ENCODE measurements around the gene NUDT14.

Gene NUDT14

DNA sequence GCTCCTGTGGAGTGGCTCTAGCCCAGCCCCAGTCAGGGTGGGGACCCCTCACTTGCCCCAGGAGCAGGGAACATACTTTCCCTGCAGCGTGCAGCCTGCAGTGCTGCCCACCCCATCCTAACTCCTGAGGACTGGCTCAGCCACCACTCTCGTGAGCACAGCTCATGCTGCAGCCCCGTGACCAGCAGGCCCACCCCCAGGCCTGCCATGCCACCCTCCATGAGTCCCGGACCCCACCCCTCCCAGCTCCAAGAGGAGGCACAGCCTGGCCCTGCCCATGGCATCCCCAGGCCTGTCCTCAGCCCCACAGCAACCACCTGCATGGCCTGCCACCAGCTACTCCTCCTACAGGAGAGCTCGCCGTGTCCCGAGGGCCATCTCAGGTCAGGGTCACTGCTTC is 8.6 kb downstream of the NUDT14 start:
- DNase-seq = no peak

DNA sequence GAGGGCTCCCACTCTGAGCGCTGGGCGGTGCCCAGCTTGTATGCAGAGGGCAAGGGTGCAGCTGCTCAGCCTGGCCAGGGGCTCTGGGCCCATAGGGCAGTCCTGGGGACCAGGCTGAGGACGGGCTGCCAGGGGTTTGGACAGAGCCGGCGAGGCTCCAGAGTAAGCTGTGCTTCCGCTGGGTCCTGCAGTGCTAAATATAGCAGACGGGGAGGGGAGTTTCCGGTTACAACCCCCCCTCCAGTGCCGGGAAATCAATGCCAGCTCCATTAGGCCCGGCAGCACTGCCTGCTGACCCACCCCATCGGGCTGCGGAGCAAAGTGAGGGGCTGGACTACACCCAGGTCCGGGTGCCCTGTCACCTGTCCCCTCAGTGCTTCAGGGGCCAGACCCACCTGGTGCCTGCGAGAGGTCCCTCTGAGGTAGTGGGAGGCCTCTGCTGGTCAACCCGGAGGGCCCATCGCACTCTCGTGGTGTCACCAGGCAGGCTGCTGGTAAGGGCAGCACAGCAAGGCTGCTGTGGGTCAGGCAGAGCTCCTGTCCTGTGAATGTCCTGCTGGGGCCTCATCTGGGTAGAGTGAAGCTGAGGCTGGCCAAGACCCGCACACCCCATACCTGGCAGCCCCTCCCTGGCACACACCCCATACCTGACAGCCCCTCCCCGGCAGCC is 10.0 kb downstream of the NUDT14 start:
- no peak for DNase-seq

DNA sequence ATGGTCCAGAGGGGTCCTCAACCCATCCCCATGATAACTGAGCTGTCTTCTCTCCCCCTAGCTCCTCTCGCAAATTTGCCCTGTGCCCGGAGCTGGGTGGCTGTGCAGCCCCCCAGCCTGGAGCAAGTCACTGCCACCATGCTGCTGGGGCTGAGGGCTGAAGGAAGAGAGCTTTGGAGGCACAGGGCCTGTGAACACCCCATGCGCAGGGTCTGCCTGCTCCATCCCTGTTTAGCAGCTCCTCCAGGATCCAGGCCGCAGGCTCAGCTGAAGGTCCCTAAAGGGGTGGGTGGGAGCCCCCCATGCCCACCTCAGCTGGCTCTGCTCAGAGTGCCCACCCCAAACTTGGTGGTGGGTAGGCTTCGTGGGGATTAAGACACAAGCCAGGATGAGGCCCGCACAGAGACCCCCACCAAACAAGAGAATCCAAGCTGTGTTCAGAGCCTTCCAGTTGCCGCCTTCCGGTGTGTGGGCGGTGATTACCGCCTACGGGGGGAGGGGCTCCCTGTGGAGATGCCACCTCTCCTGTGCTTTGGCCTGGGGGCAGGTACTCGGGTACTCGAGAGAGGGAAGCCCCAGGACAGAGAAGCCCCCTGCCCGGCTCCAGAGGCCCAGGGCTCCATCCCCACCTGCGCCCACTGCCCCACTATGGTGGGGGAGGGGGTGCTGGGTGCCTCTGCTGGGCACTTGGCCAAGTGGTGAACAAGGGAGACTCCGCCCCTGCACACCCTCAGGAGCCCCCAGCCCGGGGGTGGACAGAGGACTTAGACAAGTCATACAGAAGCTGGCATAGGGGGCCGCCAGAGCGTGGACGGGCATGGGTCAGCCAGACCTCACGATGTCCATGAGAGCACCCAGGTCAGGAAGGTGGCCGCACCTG is 11.1 kb downstream of the NUDT14 start:
- DNase-seq = no peak

DNA sequence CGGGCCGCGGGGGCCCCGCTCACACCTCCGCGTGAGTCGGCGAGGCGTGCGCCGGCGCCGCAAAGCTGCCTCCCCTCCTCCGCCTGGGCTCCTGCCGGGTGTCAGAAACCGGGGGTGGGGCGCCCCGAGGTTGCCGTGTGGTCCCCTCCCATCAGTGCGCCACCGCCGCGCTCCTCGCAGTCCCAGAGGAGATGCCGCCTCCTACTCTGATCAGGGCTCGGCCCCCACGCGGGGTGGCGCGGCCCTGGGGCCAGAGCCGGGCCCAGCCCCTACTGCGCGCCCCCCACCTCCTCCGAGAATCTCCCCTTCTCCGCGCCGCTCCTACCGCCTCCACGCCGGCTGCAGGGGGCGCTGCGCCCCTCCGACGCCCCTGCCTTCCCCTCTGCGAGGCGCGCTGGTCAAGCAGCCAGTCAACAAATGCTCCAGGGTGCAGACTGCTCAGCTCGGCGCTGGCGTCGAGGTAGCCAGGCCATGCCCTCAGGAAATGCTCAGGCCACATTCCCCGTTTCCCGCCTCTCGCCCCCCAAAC is 12.1 kb downstream of the NUDT14 start:
- DNase-seq = peak; percentile 14

DNA sequence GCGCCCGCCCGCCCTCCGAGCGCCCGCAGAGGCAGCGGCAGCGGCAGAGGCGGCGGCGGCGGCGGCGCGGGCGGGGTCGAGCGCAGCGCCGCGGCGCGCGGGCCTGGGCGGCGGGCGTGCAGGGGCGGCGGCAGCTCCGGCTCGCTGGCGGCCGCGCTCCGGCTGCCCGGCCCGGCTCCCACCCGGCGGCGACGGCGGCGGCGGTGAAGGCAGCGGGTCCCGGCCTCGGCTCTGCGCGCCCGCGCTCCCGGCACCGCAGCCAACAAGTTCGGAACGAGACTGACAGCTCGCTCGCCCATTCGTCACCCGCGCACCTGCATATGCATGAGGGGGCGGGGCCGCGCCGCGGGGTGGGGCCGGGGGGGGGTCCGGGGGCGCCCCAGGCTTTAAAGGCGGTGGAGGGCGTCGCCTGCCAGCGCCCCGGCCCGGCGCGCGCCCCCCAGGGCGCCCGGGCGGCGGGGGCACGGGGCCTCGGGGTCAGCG is 12.6 kb downstream of the NUDT14 start, which contains the start of gene JAG2:
JAG2 (minus strand) TSS at position 281 of the 483 bp plus-strand sequence. CDS start 356 bp downstream, outside the sequence.
- DNase-seq = peak; percentile 36

DNA sequence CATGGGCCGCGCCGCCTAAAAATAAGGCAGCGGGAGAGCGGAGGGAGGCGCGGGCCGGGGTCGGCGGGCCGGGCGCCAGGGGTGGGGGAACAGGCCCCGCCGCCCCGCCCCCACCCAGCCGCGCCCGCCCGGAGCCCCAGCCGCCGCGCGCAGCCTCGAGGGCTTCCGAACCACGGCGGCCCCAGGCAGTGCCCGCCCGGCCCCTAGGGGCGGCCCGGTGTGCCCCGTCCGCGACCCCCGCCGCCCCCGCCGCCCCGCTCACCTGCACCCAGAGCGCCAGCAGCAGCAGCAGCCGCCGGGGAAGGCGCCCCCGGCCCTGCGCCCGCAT is 13.1 kb downstream of the NUDT14 start:
- DNase-seq = no peak

DNA sequence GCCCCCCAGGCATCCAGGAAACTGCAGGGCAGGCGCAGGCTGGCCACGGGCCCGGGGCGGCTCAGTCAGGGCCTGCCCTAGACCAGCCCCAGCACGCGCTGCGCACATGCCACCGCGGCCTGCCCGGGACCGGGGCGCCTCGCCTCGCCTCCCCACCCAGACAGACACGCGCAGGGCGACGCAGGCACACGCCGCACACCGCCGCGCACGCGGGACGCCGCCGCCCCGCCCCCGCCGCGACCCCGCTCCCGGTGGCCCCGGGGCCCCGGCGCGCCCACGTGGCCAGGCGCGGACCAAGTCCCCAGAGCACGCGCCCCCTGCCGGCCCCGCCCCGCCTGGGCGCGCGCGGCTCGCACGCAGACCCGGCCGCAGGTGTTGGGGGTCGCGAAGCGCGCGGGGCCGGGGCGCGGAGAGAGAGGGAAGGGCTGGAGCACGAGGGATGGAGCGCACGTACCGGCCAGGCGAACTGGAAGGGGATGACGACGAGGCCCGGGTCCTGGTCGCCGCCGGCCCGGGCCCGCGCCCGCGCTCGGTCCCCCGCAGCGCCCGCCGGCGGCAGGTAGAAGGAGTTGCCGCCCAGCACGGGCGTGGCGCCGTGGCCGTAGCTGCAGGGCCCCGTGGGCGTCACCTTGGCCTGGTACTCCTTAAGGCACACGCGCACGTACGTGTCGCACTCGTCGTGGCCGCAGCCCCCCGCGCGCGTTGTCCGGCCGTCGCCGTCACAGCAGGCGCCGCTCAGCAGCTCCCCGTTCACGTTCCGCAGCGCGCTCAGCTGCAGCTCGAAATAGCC is 13.6 kb downstream of the NUDT14 start:
- DNase-seq = no peak

DNA sequence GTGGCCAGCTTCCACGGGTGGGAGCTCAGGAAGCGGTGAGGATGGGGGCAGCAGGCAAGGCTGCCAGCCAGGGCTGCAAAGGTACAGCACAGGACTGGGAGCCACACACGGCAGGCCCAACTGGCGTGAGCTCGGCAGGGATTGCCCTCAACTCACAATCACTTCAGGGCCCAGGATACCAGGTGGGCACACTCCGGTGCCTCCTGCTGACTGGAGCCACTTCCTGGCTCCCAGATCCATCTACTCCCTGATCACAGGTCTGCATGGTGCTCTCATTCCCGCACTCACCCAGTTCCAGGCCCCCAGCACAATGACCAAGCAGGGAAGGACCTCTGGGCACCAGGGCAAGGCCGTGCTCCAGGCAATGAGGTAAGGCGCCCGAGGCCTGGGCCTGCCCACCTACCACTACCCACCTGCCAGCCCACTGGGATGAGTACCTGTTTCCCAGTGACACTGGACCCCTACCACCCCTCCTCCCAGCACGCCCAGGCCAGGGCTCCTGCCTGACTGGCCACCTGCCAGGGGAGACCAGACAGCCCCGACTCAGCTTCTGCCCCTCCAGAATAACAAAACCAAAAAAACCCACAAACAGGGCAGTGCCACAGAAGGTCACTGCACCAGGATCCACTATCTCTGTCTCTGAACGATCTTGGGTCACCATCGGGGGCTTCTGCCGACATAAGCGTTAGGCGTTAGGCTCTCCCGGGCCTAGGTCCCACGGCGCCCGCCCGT is 14.4 kb downstream of the NUDT14 start:
- no peak for DNase-seq

DNA sequence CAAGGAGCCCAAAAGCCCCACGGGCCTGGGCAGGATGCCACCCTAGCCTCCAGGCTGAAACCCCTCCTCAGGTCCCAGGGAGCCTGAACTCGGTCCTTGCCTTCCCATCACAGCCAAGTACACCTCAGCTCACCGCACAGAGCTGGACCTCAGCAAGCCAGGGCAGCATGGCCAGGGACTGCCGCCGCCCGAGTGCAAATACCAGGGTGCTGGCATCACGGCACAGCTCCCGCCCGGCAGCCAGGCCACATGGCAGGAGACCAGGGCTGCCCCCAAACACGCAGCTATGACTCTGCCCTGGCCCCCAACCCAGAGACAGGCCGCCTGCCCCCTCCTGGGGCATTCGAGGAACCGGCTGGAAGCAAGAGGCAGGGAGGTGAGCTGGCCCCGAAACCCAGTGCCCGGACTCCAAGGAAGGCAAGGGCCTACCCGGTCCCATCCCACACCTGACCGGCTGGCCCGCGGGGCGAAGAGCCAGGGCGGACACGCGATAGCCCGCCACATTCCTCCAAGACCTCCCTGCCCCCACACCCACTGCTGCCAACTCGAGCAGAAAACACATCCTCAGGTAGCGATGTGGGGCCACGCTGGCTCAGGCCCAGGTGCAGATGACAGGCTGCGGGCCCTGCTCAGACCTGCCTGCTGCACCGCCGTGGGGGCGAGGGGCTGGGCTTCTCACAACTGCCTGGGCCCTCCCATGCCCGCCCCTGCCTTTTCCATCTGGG is 15.2 kb downstream of the NUDT14 start:
- no peak for DNase-seq

DNA sequence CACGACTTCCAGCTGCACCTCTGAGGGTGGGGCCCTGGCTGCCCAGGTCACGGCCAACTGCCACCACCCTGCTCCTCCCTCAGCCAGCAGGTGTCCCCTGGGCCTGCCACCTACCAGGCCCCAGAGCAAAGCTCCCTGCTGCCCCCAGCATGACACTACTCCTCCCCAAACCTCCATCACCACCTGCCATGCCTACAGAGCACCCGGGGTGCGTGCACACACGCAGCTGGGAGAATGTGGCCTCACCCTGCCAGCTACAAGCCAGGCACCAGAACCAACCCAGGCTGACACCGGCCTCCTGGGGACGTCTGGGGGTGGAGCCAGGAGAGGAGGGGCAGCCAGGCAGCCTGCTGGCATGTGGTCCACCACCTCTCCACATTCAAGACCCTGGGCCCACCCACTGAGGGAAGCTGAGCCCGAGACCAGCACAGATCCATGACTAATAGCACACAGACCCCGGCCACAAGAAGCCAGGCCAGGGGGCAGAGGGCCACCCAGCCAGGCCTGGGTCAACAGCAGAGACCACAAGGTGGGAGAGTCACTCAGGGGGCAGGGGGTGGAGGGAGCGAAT is 15.9 kb downstream of the NUDT14 start:
- no peak for DNase-seq

DNA sequence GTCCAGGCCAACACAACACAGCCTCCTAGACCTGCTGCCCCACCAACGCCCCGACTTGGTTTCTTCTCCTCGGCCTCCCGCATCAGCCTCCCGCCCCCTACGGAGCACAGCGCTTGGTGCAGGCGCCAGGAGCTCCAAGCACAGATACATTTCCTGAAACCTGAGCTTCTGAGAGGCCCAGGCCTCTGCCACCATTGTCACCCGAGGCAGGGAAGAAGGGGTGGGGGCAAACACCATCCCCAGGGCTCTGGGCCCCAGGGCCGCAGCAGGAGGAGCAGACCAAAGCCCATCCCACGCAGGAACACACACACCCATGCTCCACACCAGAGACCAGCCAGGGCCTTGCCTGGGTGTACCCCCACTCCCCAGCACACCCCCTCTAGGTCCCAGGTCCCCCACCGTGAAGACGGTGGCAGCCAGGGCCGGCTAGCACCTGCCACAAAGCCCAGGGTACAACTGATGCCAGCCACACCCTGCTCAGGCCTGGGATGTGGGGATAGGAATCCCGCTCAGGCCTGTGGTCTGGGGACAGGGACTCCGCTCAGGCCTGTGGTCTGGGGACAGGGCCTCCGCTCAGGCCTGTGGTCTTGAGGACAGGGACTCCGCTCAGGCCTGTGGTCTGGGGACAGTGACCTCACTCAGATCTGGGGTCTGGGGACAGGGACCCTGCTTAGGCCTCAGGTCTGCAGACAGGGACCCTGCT is 17.9 kb downstream of the NUDT14 start:
- no peak for DNase-seq

DNA sequence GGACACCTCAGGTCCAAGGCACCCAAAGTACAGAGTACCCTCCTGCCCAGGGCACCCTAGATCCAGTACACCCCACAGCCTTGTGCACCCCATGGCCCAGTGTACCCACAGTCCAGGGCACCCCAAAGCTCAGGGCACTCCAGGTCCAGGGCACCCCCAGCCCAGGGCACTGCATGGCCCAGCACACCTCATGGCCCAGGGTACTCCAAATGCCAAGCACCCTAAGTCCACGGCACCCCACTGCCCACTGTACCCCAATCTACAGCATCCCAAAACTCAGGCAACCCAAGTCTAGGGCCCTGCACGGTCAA is 18.5 kb downstream of the NUDT14 start:
- no peak for DNase-seq

DNA sequence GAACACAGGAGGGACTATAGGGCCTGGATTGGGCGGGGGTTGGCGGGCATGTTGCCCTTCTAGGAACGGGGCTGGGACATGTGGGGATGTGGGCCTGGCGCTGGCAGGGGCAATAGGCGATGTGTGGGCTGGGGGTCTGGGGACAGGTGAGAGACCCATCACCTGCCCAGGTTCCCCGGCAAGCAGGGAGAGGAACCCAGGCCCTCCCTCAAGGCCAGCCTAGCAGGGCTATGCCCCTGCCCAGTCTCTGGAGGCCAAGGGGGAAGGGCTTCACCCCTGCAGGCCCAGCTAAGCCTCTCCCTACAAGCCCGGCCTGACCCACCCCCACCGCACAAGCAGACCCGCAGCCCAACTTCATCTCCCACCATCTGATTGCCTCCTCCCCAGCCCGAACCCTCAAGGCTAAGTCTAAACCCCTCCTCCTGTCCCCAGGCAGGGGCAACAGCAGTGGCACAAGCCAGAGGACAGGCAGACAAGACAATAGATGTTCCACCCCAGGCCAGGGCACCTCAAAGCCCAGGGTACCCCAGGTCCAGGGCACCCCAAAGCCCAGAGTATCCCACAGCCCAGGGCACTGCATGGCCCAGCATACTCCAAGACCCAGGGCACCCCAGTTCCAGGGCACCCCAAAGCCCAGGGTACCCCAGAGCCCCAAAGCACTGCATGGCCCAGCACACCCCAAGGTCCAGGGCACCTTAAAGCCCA is 19.0 kb downstream of the NUDT14 start:
- DNase-seq = no peak

DNA sequence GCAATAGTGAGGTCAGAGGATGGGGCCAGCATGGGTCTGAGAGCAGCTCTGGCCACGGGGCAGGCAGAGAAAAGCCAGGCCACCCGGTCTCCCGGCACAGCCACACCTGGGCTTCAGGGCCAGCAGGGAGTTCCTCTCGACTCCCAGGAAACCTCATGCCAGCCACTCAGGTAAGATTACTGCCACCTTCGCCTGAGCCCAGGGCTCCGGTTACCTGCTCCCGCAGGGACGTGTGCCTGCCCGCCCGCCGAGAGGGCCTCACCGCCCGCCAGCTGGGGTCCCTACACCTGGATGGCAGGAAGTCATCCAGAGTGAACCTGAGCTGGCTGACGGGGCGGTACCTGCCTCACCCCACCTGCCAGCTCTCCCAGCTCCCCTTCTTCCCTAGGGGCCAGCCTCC is 19.8 kb downstream of the NUDT14 start:
- DNase-seq = no peak

DNA sequence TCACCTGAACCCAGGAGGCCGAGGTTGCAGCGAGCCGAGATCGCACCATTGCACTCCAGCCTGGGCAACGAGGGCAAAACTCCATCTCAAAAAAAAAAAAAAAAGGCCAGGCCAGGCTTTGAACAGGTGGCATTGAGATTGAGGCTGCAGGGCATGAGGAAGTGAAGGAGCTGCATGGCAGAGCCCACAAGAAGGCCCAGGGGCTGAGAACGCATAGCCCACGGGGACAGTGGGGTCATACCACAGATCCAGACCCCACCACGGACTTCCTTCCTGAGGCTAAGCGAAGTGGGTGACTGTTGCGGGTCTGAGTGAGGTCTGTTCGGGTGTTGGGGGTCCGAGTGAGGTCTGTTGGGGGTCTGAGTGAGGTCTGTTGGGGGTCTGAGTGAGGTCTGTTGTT is 20.3 kb downstream of the NUDT14 start:
- no peak for DNase-seq

DNA sequence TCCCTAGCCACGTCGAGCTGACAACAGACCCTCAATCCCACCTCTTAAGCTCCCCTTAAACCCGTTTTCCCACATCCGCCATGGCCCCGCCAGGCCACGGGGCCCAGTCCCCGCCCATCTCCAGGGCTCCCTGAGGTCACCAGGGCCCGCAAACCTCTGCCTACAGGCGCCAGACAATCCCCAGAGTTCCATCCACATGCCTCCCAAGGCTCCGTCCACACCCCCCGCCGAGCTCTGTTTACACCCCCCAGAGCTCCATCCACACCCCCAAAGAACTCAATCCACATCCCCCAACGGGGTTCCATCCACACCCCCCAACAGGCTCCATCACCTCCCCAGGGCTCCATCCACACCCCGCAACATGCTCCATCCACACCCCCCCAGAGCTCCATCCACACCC is 21.8 kb downstream of the NUDT14 start:
- no peak for DNase-seq

DNA sequence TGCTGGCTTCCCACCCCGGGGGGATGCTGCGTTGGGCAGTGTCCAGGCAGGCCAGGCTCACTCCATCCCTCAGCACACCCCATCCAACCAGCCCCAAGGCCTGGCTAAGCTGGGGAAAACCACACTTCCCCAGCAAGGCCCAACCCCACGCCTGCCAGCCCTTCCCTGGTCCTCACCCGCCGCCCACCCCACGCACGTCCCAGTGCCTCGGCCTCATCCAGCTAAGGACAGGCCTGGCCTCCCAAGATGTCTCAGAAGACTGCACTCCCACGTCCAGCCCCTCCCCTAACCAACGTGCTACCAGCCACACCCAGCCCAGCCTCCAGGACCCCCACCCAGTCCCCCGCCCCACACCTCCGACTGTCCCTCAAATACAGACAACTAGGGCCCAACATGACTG is 22.3 kb downstream of the NUDT14 start:
- no peak for DNase-seq

DNA sequence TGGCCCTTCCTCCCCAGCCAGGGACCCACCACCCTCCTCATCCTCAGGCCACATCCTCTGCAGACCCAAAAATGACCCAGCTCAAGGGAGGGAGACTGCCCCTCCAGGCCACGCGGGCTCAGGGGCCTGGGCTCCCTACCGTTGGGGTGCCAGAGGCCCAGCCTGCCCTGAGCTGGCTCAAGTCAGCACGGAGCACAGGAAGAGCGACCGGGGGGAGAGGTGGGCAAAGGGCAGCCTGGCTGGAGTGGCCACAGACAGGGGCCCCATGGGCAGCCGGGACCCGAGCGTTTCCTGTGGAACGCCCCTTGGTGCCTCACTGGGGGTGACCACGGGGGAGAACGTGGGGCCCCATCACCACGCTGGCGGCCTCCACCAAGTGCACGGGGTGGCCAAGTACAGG is 23.2 kb downstream of the NUDT14 start:
- DNase-seq = no peak

DNA sequence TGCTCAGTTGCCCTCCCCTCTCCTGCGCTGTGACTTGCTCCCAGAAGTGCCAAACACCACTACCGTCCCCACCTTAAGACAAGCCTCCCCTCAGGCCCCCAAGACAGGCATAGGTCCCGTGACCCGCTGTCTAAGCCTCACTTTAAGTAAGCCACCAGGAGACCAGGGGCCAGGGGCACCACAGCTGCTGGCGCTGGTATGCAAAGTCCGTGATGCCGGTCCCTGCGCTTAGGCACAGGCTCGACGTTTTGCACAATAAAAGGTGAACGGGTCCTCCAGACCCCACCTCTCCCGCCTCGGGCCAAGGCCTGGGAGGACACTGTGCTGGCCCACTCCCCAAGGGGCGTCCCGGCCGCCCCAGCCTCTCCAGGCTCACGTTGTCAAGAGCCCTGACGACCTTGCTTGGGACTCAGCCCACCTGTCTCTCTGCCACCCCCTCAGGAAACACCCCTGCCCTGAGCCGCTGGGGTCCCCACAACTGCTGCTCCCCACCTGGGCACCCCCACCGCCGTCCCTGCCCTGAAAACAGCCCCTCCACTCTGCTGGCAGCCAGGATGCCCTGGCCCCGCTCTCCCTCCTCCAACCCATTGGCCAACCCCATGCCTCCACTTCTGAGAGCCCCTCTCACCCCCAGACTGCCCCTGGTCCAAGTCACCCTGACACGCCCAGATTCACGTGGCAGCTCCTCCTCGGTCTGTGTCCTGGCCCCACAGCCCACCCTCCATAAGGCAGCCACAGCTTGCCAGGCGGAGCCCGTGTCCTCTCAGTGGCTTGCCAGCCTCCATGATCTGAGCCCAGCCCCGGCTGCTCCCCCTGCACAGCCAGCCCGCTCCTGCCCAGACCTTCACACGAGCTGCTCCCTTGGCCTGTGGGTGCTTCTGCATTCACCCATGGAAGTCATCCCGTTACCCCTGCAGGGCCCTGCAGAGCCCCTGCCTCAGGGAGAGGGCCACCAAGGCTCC is 24.4 kb downstream of the NUDT14 start:
- DNase-seq = no peak
